HEK293T (cell line): ENCODE results near the gene OR2T34.

Experiments
- BHLHE40 ChIP-seq: fragments of 450-650 bp; IDR thresholded peaks from 2 replicates; pipeline ENCODE4 v1.6.1; 2016; ENCODE audit warnings: mild to moderate bottlenecking, moderate library complexity, borderline replicate concordance
- SP1 ChIP-seq: fragments of 450-650 bp; IDR thresholded peaks from 2 replicates; pipeline ENCODE4 v1.6.1; 2017
- SUZ12 ChIP-seq: fragments of 450-650 bp; IDR thresholded peaks from 2 replicates; pipeline ENCODE4 v1.6.1; 2016; ENCODE audit warnings: mild to moderate bottlenecking

DNA sequence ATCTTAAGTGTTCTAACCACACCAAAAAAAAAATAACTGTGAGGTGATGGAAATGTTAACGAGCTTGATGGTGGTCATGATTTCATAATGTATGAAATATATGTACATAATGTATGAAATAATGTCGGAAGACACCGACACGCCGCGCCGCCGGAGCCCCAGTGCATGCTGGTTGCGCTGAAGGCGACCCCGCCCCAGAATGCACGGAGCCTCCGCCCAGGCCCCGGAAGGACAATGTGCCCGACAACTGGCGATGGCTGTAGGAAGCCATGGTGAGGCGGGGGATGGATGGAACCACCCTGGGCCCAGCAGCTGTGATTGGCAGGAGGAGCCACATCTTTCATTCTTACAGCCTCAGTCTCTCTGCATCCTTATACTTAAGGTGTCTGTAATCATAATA, 15.5 kb upstream of the OR2T34 start:
- TF ChIP-seq SP1 (no peak), BHLHE40 (no peak), SUZ12 (no peak)
